Measurements from ENCODE around the gene AQP5.

DNA sequence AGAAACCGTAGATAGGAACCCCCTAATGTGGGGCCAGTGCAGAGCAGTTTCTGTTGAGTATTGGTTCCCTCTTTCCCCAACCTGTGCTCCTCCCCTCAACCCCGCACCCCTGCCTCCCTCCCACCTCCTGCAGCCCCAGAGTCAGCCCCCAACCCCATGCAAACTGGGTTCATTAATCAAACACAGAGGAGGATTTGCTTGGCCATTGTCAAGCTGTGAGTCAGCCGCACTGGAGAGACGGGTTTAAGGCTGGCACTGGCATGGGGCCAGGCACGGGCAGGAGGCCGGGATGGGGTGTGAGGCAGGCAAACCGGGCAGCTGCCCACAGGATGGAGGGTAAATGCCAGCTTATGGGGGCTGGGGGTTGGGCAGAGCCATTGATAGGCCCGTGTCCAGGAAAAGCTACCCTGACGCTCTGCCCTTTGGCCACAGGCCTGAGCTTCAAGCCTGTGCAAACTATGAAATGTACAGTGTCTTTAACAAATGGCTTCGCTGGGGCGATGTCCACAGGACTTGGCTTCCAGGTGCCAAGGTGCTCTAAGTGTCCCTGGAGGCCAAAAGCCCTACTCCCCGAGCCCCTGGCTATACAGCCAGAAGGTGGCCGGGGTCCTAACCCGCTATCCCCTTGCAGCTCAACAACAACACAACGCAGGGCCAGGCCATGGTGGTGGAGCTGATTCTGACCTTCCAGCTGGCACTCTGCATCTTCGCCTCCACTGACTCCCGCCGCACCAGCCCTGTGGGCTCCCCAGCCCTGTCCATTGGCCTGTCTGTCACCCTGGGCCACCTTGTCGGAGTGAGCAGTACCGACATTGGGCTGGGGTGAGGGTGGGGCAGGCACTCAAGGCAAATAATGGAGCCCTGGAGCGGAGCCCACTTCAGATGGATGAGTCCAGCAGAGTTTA lies 1.4 kb downstream of the AQP5 start:
- TF ChIP-seq, protein P1, sequence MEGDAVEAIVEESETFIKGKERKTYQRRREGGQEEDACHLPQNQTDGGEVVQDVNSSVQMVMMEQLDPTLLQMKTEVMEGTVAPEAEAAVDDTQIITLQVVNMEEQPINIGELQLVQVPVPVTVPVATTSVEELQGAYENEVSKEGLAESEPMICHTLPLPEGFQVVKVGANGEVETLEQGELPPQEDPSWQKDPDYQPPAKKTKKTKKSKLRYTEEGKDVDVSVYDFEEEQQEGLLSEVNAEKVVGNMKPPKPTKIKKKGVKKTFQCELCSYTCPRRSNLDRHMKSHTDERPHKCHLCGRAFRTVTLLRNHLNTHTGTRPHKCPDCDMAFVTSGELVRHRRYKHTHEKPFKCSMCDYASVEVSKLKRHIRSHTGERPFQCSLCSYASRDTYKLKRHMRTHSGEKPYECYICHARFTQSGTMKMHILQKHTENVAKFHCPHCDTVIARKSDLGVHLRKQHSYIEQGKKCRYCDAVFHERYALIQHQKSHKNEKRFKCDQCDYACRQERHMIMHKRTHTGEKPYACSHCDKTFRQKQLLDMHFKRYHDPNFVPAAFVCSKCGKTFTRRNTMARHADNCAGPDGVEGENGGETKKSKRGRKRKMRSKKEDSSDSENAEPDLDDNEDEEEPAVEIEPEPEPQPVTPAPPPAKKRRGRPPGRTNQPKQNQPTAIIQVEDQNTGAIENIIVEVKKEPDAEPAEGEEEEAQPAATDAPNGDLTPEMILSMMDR (conservative IDR thresholded peaks at IDR 0.05; ENCODE audit: low read length), result no peak
- TF ChIP-seq EZH2phosphoT487 (IDR thresholded peaks at IDR 0.05; ENCODE audit: borderline replicate concordance, low read depth, low read length), result no peak
